HEK293T (cell line): ENCODE measurements around the gene MYBPH.

ENCODE experiments used
- CTCF ChIA-PET: fragments of 350-600 bp; formaldehyde crosslinking; extraction: SDS; loops from one replicate; lab custom pipeline; 2021; ENCODE audit warnings: antibody characterized with exemption, inconsistent platforms; lab: Yijun Ruan, JAX
- POLR2A ChIA-PET: fragments of 350-600 bp; formaldehyde crosslinking; extraction: SDS; loops from one replicate; lab custom pipeline; 2020; ENCODE audit warnings: antibody characterized with exemption, inconsistent platforms; lab: Yijun Ruan, JAX
- DNase-seq: peaks from one replicate; pipeline ENCODE4 v3.0.0; 2012; ENCODE audit warnings: mixed read lengths; ENCODE audit errors: extremely low spot score
- ARNT ChIP-seq: fragments of 450-650 bp; IDR thresholded peaks from 2 replicates; pipeline ENCODE4 v1.6.1; 2017; ENCODE audit warnings: mild to moderate bottlenecking
- BHLHE40 ChIP-seq: fragments of 450-650 bp; IDR thresholded peaks from 2 replicates; pipeline ENCODE4 v1.6.1; 2016; ENCODE audit warnings: mild to moderate bottlenecking, moderate library complexity, borderline replicate concordance
- CTBP1 ChIP-seq: fragments of 450-650 bp; IDR thresholded peaks from 2 replicates; pipeline ENCODE4 v1.6.1; 2016; ENCODE audit warnings: borderline replicate concordance
- ELF4 ChIP-seq: fragments of 450-650 bp; IDR thresholded peaks from 2 replicates; pipeline ENCODE4 v1.6.1; 2017; ENCODE audit warnings: antibody characterized with exemption
- FOXA1 ChIP-seq: fragments of 450-650 bp; IDR thresholded peaks from 2 replicates; pipeline ENCODE4 v1.6.1; 2016; ENCODE audit warnings: mild to moderate bottlenecking
- FOXK2 ChIP-seq: fragments of 450-650 bp; IDR thresholded peaks from 2 replicates; pipeline ENCODE4 v1.6.1; 2016; ENCODE audit warnings: mild to moderate bottlenecking
- FOXM1 ChIP-seq: fragments of 450-650 bp; IDR thresholded peaks from 2 replicates; pipeline ENCODE4 v1.6.1; 2017; ENCODE audit warnings: mild to moderate bottlenecking, borderline replicate concordance
- HDGF ChIP-seq: fragments of 450-650 bp; IDR thresholded peaks from 2 replicates; pipeline ENCODE4 v1.6.1; 2017; ENCODE audit warnings: antibody characterized with exemption, borderline replicate concordance
- L3MBTL2 ChIP-seq: fragments of 450-650 bp; conservative IDR thresholded peaks from 2 replicates; pipeline ENCODE4 v1.6.1; 2016; ENCODE audit warnings: mild to moderate bottlenecking
- LEF1 ChIP-seq: fragments of 450-650 bp; IDR thresholded peaks from 2 replicates; pipeline ENCODE4 v1.6.1; 2017; ENCODE audit warnings: mild to moderate bottlenecking, borderline replicate concordance
- NFRKB ChIP-seq: fragments of 450-650 bp; IDR thresholded peaks from 2 replicates; pipeline ENCODE4 v1.6.1; 2016; ENCODE audit warnings: mild to moderate bottlenecking, moderate library complexity
- SP1 ChIP-seq: fragments of 450-650 bp; IDR thresholded peaks from 2 replicates; pipeline ENCODE4 v1.6.1; 2017
- SUZ12 ChIP-seq: fragments of 450-650 bp; IDR thresholded peaks from 2 replicates; pipeline ENCODE4 v1.6.1; 2016; ENCODE audit warnings: mild to moderate bottlenecking
- TARDBP ChIP-seq: fragments of 450-650 bp; IDR thresholded peaks from 2 replicates; pipeline ENCODE4 v1.6.1; 2016
- ZNF384 ChIP-seq: fragments of 450-650 bp; IDR thresholded peaks from 2 replicates; pipeline ENCODE4 v1.6.1; 2016
- TF ChIP-seq, protein P1 (sequence below): fragments of 450-650 bp; IDR thresholded peaks from 2 replicates; pipeline ENCODE4 v1.6.1; 2016

MYBPH gene

DNA sequence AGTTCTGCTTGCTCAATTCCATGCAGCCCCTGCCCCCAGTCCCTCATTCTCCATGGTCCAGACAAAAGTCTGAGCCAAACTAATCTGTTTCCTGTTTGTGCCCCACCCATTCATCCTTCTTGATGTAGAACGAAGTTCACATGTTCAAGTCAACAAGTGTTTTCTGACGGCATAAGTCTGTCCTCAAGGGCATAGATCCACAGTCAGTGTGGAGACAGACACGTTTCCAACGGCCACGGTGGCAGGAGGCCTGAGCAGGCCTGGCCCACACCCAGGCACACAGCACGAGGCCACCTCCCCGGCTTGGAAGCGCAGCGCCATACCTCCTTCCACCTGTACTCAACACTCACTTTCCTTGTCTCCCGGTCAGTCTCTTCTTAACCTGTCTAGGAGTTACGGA, 32.0 kb downstream of the MYBPH start:
- CTCF ChIA-PET, result no interaction called here
- no peak for TF ChIP-seq SUZ12
- no peak for TF ChIP-seq ARNT
- TF ChIP-seq ZNF384, result no peak
- TF ChIP-seq FOXK2, result no peak
- TF ChIP-seq SP1, result no peak
- TF ChIP-seq BHLHE40, result no peak
- no peak for TF ChIP-seq CTBP1
- no peak for DNase-seq
- POLR2A ChIA-PET, result no interaction called here

DNA sequence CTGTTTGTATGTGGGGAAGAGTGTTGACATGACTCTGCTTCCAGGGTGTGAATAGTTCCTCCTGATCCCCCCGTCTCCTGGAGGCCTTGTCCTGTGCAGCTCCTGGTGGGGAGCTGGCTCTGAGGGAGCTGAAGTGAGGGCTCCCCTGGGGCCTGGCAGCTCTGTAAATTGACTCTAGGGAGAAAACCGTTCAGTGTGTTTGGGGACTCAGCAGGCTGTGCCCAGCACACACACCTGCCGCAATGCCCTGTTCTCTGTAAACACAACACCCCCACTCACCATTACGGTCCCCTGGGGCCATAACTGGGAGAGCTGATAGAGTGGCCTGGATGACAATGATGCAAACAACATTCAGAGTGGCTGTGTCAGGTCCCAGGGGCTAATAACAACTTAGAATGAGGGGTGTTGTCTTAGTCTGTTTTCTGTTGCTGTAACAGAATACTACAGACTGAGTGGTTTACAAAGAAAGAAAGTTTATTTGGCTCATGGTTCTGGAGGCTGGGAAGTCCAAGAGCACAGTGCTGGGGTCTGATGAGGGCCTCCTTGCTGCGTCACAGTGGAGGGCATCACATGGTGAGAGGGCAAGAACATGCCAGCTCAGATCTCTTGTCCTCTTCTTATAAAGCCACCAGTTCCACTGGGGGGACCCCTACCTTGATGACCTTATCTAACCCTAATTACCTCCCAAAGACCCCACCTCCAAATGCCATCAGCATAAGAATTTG, 32.8 kb downstream of the MYBPH start:
- CTCF ChIA-PET, result interaction anchor here (1.3 to 1.5 kb wide), 2 partner anchors 15 to 25 kb away, joined by 3 to 5 read pairs; partner anchors contain the start of gene ADORA1
- TF ChIP-seq FOXM1, result no peak
- no peak for TF ChIP-seq FOXK2
- no peak for TF ChIP-seq TARDBP
- no peak for TF ChIP-seq ARNT
- no peak for TF ChIP-seq CTBP1
- TF ChIP-seq ZNF384, result no peak
- TF ChIP-seq BHLHE40, result no peak
- TF ChIP-seq L3MBTL2, result no peak
- no peak for TF ChIP-seq LEF1
- no peak for TF ChIP-seq SUZ12
- TF ChIP-seq, protein P1, sequence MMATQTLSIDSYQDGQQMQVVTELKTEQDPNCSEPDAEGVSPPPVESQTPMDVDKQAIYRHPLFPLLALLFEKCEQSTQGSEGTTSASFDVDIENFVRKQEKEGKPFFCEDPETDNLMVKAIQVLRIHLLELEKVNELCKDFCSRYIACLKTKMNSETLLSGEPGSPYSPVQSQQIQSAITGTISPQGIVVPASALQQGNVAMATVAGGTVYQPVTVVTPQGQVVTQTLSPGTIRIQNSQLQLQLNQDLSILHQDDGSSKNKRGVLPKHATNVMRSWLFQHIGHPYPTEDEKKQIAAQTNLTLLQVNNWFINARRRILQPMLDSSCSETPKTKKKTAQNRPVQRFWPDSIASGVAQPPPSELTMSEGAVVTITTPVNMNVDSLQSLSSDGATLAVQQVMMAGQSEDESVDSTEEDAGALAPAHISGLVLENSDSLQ, result no peak
- TF ChIP-seq ELF4, result no peak
- no peak for TF ChIP-seq HDGF
- no peak for TF ChIP-seq NFRKB
- TF ChIP-seq FOXA1, result no peak
- TF ChIP-seq SP1, result no peak
- no peak for DNase-seq

DNA sequence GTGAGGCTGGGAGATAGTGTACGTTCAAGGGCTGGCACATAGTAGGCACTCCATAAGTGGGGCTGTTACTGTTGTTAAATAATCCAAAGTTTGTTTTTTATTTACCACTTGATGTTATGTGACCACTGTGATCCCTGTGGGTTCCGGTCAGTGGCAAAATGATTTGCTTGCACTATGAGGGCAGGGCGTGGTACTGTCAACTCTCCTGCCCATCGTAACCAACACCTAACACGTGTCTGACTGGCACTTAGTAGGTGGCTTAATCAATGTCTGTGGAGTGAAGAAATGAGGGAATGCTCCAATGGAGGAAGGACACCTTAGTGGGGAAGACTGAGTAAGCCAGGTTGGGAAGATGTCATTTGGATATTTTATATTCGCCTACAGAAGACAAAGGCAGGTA, 33.5 kb downstream of the MYBPH start:
- DNase-seq, result no peak
- no peak for TF ChIP-seq CTBP1
- no peak for TF ChIP-seq LEF1
- no peak for TF ChIP-seq FOXM1
- TF ChIP-seq ELF4, result no peak
- no peak for TF ChIP-seq TARDBP
- TF ChIP-seq, protein P1, result no peak
- no peak for TF ChIP-seq FOXA1
- TF ChIP-seq FOXK2, result no peak
- no peak for TF ChIP-seq ZNF384
- CTCF ChIA-PET, result interaction anchor here (1.3 to 1.5 kb wide), 2 partner anchors 14 to 25 kb away, joined by 3 to 5 read pairs; partner anchors contain the start of gene ADORA1
- POLR2A ChIA-PET, result no interaction called here

More for the DNA sequence above, 32.8 kb downstream of the MYBPH start:
- POLR2A ChIA-PET, result no interaction called here

DNA sequence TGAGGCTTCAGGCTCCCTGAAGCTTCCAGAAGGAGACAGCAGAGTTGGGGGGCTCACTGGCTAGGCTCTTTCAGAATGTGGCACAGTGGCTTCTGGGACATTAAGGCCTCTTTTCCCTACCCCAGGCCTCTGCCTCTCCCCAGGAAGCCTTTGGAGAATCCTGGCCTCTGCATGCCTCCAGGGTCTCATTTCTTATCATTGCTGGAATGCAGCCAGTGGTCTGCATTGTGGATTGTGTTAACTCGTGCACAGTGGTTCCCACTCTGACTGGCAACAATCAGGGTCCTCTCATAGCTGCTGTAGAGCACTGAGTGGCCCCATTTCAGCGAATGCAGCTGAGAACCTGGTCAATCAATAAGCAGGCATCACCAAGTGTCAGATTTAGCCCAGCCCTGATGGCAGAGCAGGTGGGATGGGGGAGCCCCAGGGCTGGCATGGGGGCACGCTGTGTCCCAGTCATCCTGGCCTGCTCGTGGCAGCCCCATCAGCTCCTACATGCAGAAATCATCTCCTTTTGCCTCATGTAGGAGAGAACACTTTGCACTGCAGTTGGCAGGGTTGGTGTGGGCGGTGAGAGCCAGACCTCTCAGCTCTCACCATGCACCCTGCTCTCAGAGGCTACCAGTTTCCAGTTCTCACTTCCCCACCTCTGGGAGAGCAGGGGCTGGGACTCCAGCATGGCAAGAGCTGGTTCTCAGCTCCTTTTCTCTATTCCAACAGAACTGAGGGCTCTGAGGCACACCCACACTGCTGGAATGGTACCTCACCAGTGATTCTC, 34.7 kb downstream of the MYBPH start:
- no peak for TF ChIP-seq LEF1
- TF ChIP-seq BHLHE40, result no peak
- TF ChIP-seq ZNF384, result no peak
- TF ChIP-seq SUZ12, result no peak
- no peak for TF ChIP-seq ARNT
- TF ChIP-seq SP1, result no peak
- TF ChIP-seq CTBP1, result no peak
- no peak for TF ChIP-seq NFRKB
- TF ChIP-seq ELF4, result no peak
- TF ChIP-seq TARDBP, result no peak
- no peak for TF ChIP-seq FOXK2
- TF ChIP-seq L3MBTL2, result no peak
- no peak for TF ChIP-seq FOXA1
- TF ChIP-seq FOXM1, result no peak
- no peak for DNase-seq
- ChIA-PET CTCF (interaction anchor here (1.3 to 1.5 kb wide), 2 partner anchors 13 to 23 kb away, joined by 3 to 5 read pairs; partner anchors contain the start of gene ADORA1), POLR2A (interaction anchor here (0.9 kb wide), 1 partner anchor 8 kb away, joined by 3 read pairs; no protein-coding TSS in a partner anchor)

DNA sequence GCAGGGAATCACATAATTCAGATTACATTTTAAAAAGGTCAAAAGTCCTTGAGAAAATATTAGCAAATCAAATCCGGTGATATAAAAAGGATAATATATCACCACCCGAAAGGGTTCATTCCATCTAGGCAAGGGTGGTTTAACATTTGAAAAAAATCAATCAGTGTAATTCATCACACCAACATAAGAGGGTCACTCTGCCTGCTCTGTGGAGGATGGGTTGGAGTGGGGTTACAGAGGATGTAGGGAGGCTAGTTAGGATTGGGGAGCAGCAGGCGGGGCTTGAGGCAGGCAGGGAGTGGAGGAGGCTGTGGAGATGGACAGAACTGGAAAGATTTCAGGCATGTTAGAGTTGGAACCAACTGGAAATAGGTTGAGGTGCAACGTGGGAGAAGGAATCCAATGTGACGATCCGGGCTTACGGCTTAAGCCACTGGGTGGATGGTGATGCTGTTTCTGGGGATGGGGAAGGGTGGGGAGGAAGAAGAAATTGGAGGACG, 35.6 kb downstream of the MYBPH start:
- POLR2A ChIA-PET, result no interaction called here
- CTCF ChIA-PET, result no interaction called here
- no peak for TF ChIP-seq FOXK2
- TF ChIP-seq FOXA1, result no peak
- TF ChIP-seq SUZ12, result no peak
- TF ChIP-seq ARNT, result no peak
- TF ChIP-seq ZNF384, result no peak
- no peak for TF ChIP-seq LEF1
- TF ChIP-seq FOXM1, result no peak
- DNase-seq, result no peak

DNA sequence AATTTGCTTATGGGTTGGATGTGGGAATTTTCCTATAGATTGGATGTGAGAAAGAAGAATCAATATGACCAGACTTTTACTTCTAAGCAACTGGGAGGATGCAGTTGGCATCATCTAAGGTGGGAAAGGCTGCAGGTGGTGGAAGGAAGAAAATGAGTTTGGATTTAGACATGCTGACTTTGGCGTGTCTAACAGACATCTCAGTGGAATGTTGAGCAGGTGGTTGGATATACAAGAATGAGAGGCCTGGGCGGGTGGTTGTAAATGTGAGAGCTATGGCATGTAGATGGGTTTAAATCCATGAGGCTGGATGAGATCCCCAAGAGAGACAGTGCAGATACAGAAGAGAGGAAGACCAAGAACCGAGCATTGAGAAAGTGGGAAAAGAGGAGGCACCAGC, 37.6 kb downstream of the MYBPH start:
- TF ChIP-seq TARDBP, result no peak
- TF ChIP-seq, protein P1, result no peak
- no peak for TF ChIP-seq FOXM1
- TF ChIP-seq ELF4, result no peak
- ChIA-PET CTCF (no interaction called here), POLR2A (no interaction called here)
- no peak for DNase-seq
